Astrocyte of the hippocampus (primary cell): Measurements from ENCODE around the gene LHX6.

ENCODE experiments used
- DNase-seq: peaks from one replicate; pipeline ENCODE4 v3.0.0; 2011; ENCODE audit warnings: low read depth, low spot score

Gene LHX6

GRCh38 chr9:122216138-122216797 lies 12.5 kb downstream of the LHX6 start:
- no peak for DNase-seq

DNA sequence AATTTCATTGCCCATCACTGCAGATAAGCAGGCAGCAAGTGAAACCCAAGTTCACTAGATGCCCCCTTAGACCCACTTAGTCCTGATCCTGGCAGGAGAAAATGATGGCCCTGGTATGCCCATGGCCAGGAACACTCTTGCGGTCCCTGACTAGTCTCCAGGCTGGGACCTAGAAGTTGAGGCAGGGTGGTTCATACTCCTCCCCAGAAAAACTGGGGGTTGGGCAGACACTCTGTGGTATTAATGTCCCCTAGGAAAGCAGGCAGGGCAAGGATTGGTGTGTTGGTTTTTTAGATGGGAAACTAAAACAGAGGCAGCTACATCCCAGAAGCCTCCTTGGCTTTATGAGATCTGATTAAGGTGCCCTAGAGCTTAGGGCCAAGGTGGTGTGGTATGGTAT lies 13.1 kb downstream of the LHX6 start:
- DNase-seq: no peak

DNA sequence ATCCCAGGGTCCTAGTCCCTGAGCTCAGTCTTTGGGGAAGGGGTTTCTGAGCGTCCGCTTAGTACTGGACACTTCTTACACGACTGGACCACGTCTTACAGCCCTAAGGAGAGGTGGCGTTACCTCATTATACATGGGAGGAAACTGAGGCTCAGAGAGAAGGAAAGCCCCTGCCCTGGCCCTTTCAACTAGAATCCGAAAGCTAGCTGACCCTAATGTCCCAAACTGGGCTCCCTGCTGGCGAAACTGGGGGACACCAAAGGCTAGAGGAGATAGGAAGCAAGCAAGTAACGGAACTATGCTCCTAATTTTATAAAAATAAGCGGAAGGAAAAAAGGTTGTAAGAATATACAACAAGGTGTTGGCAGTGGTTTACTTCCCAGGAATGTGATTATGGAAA lies 14.2 kb downstream of the LHX6 start:
- DNase-seq: no peak

GRCh38 chr9:122213589-122214413 lies 15.0 kb downstream of the LHX6 start:
- DNase-seq: peak; percentile 50

GRCh38 chr9:122213102-122213588 lies 15.6 kb downstream of the LHX6 start:
- no peak for DNase-seq

- no peak for DNase-seq
These were observed 16.2 kb downstream of the LHX6 start for GRCh38 chr9:122212473-122213004.

- DNase-seq: no peak
These were observed 19.3 kb downstream of the LHX6 start for GRCh38 chr9:122209451-122209850.

DNA sequence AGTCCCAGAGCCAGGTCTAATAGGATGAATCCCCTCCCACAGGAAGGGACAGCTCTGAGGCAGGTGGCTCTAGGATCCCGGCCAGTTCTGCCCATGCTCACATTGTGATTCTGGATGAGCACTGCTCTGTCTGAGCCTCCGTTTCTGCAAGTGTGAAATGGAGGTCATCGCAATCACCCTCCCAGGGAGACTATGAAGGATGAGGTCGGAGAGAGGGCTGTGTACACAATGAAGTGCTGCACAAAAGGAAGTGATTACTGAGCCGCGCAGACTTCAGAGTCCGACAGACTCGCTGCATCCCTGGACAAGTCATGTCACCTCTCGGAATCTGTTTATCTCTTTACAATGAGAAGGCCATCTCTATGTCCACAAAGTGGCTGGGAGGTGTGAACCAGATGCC lies 21.7 kb downstream of the LHX6 start:
- no peak for DNase-seq

- peak; percentile 96 for DNase-seq
These were observed 22.4 kb downstream of the LHX6 start for GRCh38 chr9:122206118-122207046.

DNA sequence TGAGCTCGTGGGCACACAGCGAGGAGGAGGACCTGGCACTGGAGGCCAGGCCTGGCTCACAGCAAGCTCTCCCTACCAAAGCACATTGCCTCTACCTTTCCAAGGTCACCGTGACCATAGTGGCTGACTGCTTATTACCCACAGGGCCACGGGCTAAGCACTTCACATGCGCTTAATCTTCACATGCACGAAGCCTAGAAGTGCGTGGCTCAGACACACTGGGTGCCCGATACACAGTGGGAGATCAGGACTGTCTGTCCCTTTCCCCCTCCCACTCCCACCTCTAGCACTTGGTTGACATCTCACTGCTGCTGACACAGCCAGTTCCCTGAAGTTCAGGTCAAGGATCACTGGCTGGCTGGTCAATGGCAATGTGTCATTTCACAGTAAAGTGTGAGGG lies 23.6 kb downstream of the LHX6 start:
- no peak for DNase-seq

DNA sequence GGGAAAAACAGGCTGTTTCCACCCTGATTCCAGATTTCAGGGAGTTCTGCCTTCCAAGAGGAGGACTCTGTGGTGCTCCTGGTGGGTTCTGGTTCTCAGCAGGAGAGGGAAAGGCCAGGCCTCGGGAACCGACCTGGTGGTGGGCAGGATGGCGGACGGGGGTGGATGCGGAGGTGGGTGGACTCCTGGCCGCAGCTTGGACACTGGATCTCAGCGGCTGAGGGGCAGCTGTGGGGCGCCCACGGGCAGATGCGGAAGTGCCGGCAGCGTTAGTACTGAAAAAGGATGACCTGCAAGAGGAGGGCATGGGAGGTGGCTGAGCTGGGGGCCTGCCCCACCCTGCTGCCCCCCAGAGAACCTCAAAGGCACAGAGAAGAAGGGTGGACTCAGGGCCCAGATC lies 24.3 kb downstream of the LHX6 start:
- DNase-seq: no peak

- DNase-seq: no peak
These were observed 24.7 kb downstream of the LHX6 start for GRCh38 chr9:122204055-122204454.

- DNase-seq: no peak
These were observed 26.6 kb downstream of the LHX6 start for GRCh38 chr9:122202111-122202510.

- peak; percentile 55 for DNase-seq
These were observed 27.1 kb downstream of the LHX6 start for GRCh38 chr9:122201641-122202040.

GRCh38 chr9:122200960-122201595 lies 27.7 kb downstream of the LHX6 start:
- DNase-seq: peak; percentile 54

DNA sequence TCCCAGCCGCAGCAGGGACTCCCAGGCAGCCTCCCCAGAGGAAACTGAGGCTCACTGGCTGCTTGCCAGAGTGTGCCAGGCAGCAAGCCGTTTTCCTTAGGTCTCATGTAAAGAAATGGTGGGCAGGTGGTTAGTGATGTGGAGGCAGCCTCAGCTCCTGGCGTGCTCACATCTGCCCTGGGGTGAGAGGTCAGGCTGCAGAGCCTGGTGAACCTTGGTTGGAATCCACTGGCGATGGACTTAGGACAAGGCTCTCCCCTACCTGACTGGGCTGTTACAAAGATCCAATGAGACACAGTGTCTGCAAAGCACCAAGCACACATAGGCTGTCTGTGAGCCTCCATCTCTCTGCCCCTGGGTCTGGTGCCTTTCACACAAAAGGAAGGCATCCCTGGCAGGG lies 30.9 kb downstream of the LHX6 start:
- DNase-seq: no peak

- DNase-seq: no peak
These were observed 31.3 kb downstream of the LHX6 start for GRCh38 chr9:122197426-122197825.

DNA sequence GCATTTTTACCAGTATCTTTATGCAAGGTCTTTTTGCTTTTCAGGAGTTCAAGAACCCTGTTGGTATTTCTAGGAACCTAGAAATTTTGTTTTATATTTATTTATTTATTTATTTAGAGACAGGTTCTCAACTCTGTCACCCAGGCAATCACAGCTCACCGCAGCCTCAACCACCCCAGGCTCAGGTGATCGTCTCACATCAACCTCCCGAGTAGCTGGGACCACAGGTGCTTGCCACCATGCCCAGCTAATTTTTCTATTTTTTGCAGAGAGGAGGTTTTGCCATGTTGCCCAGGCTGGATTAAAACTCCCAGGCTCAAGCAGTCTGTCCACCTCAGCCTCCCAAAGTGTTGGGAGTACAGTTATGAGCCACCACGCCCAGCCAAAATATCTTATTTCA lies 32.9 kb downstream of the LHX6 start:
- no peak for DNase-seq

DNA sequence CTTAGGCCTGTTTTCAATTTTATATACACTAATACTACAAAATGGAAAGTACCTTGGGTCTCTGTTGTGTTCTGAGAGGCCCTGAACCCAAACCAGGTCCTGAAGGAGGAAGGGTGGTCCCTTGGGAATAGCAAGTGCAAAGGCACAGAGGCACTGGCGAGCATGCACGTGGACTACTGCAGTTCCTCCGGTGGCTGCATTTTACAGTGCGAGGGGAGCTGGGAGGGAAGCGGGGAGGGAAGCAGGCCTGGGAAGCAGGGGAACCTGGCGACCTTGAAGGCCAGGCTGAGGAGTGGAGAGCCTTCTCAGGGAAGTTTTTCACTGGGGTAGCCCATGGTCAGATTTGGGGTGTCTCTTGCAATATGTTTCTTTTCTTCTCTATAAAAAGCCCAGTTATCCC lies 35.1 kb downstream of the LHX6 start:
- DNase-seq: no peak

DNA sequence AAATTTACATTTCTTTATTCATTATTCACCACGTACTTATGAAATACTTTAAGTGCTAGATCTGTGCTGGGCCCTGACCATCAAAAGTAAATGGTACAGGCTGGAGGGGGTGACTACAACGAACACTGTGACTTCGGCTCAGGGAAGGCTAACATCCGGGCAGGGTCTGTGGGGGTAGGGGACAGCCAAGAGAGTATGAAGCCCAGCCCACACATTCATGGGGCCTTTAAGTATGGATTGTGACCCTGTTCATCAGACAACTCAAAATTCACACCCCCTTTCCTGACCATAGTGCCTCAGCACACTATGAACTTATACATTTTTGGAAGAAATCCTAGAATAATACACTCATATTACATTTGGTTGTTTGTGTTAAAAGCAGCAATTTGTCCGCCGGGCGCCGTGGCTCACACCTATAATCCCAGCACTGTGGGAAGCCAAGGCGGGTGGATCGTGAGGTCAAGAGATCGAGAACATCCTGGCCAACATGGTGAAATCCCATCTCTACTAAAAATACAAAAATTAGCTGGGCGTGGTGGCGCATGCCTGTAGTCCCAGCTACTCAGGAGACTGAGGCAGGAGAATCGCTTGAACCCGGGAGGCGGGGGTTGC lies 35.7 kb downstream of the LHX6 start:
- DNase-seq: no peak
